ENCODE measurements around the gene PCYT1A. TPM values are rescaled to one million over a fixed set of nuclear protein-coding genes. Genes with fewer than 3 reads are reported as not detected.
A peak's percentile ranks its signal among the peaks of the same experiment; 100 is the strongest.

PCYT1A gene
- total and polyA plus RNA-seq, 2 of the 13 experiments (the other 11 are each of a cell fraction or from before 2014, with no cell fraction given): 26.4 to 45.3 TPM

- peak; percentile 5; the same call in 1 of the 2 replicates for TF ChIP-seq RXRB (CRISPR knock-in tag; IDR thresholded peaks at IDR 0.05; ENCODE audit: borderline replicate concordance)
- TF ChIP-seq DNMT1 (CRISPR knock-in tag; IDR thresholded peaks at IDR 0.05): 0 out of 2 replicates have a peak, but pooled peaks have one; percentile 43
- no peak; the same call in 1 of the 2 replicates for TF ChIP-seq KDM5A (IDR thresholded peaks at IDR 0.05; ENCODE audit: borderline replicate concordance, low read length)
- TF ChIP-seq, protein P1, sequence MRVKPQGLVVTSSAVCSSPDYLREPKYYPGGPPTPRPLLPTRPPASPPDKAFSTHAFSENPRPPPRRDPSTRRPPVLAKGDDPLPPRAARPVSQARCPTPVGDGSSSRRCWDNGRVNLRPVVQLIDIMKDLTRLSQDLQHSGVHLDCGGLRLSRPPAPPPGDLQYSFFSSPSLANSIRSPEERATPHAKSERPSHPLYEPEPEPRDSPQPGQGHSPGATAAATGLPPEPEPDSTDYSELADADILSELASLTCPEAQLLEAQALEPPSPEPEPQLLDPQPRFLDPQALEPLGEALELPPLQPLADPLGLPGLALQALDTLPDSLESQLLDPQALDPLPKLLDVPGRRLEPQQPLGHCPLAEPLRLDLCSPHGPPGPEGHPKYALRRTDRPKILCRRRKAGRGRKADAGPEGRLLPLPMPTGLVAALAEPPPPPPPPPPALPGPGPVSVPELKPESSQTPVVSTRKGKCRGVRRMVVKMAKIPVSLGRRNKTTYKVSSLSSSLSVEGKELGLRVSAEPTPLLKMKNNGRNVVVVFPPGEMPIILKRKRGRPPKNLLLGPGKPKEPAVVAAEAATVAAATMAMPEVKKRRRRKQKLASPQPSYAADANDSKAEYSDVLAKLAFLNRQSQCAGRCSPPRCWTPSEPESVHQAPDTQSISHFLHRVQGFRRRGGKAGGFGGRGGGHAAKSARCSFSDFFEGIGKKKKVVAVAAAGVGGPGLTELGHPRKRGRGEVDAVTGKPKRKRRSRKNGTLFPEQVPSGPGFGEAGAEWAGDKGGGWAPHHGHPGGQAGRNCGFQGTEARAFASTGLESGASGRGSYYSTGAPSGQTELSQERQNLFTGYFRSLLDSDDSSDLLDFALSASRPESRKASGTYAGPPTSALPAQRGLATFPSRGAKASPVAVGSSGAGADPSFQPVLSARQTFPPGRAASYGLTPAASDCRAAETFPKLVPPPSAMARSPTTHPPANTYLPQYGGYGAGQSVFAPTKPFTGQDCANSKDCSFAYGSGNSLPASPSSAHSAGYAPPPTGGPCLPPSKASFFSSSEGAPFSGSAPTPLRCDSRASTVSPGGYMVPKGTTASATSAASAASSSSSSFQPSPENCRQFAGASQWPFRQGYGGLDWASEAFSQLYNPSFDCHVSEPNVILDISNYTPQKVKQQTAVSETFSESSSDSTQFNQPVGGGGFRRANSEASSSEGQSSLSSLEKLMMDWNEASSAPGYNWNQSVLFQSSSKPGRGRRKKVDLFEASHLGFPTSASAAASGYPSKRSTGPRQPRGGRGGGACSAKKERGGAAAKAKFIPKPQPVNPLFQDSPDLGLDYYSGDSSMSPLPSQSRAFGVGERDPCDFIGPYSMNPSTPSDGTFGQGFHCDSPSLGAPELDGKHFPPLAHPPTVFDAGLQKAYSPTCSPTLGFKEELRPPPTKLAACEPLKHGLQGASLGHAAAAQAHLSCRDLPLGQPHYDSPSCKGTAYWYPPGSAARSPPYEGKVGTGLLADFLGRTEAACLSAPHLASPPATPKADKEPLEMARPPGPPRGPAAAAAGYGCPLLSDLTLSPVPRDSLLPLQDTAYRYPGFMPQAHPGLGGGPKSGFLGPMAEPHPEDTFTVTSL (CRISPR knock-in tag; IDR thresholded peaks at IDR 0.05; ENCODE audit: borderline replicate concordance): no peak
- peak; percentile 67 for TF ChIP-seq MYC (CRISPR knock-in tag; IDR thresholded peaks at IDR 0.05; ENCODE audit: borderline replicate concordance)
- TF ChIP-seq HNRNPK (IDR thresholded peaks at IDR 0.05; ENCODE audit: low read depth, low read length, poor library complexity, severe bottlenecking): no peak
- TF ChIP-seq, protein P2, sequence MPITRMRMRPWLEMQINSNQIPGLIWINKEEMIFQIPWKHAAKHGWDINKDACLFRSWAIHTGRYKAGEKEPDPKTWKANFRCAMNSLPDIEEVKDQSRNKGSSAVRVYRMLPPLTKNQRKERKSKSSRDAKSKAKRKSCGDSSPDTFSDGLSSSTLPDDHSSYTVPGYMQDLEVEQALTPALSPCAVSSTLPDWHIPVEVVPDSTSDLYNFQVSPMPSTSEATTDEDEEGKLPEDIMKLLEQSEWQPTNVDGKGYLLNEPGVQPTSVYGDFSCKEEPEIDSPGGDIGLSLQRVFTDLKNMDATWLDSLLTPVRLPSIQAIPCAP (CRISPR knock-in tag; IDR thresholded peaks at IDR 0.05; ENCODE audit: low read depth): no peak; the same call in 1 of the 2 replicates
- TF ChIP-seq NBN (conservative IDR thresholded peaks at IDR 0.05): no peak
- TF ChIP-seq, protein P3, sequence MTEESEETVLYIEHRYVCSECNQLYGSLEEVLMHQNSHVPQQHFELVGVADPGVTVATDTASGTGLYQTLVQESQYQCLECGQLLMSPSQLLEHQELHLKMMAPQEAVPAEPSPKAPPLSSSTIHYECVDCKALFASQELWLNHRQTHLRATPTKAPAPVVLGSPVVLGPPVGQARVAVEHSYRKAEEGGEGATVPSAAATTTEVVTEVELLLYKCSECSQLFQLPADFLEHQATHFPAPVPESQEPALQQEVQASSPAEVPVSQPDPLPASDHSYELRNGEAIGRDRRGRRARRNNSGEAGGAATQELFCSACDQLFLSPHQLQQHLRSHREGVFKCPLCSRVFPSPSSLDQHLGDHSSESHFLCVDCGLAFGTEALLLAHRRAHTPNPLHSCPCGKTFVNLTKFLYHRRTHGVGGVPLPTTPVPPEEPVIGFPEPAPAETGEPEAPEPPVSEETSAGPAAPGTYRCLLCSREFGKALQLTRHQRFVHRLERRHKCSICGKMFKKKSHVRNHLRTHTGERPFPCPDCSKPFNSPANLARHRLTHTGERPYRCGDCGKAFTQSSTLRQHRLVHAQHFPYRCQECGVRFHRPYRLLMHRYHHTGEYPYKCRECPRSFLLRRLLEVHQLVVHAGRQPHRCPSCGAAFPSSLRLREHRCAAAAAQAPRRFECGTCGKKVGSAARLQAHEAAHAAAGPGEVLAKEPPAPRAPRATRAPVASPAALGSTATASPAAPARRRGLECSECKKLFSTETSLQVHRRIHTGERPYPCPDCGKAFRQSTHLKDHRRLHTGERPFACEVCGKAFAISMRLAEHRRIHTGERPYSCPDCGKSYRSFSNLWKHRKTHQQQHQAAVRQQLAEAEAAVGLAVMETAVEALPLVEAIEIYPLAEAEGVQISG (CRISPR knock-in tag; IDR thresholded peaks at IDR 0.05): peak; percentile 57
- no peak for TF ChIP-seq MLX (CRISPR knock-in tag; IDR thresholded peaks at IDR 0.05)
- TF ChIP-seq CENPT (CRISPR knock-in tag; IDR thresholded peaks at IDR 0.05; ENCODE audit: low read depth): 0 out of 2 replicates have a peak, but pooled peaks have one; percentile 24
- TF ChIP-seq SRSF4 (IDR thresholded peaks at IDR 0.05; ENCODE audit: low read depth, low read length, poor library complexity, severe bottlenecking): no peak
- TF ChIP-seq RBM22 (optimal IDR thresholded peaks at IDR 0.05; ENCODE audit: low read length): no peak
- TF ChIP-seq ZNF652 (CRISPR knock-in tag; IDR thresholded peaks at IDR 0.05; ENCODE audit: borderline replicate concordance, low read depth): no peak
- 0 out of 2 replicates have a peak, but pooled peaks have one; percentile 27 for TF ChIP-seq ERF (CRISPR knock-in tag; IDR thresholded peaks at IDR 0.05)
- peak; percentile 80 for TF ChIP-seq POLR2G (IDR thresholded peaks at IDR 0.05; ENCODE audit: low read depth, low read length)
Measured at GRCh38 chr3:196317687-196318467, 30.4 kb upstream of the PCYT1A start, which contains the start of gene DYNLT2B (continued).
